Measurements from ENCODE around the gene TSKU. TPM values are rescaled to one million over a fixed set of nuclear protein-coding genes. Genes with fewer than 3 reads are reported as not detected.

TSKU gene
- total RNA-seq, 1 experiment from 2014 or later: 40.6 TPM

- Mint-ChIP-seq H3K9me3 (ENCODE audit: unreplicated experiment) (peaks cover 10% of the 10 kb centered on the region), H3K27ac (ENCODE audit: unreplicated experiment) (no peak overlapping the region), H3K36me3 (ENCODE audit: insufficient read depth, unreplicated experiment) (peaks cover 27% of the 10 kb centered on the region), H3K27me3 (ENCODE audit: insufficient read depth, unreplicated experiment) (no peaks in the 10 kb centered on the region), H3K4me3 (ENCODE audit: unreplicated experiment) (no peak overlapping the region), H3K4me1 (ENCODE audit: low read depth, unreplicated experiment) (peaks cover 22% of the 10 kb centered on the region)
- DNase-seq: no peak
- BruUV-seq (replicated peaks): no TSS peak
- intact Hi-C loops (cut with micrococcal nuclease; ENCODE audit: unreplicated experiment): no loop called here
- no peak for TF ChIP-seq CTCF (IDR thresholded peaks at IDR 0.05; ENCODE audit: insufficient read depth in 1 of 2, low read depth in 1 of 2, low read length in 1 of 2, severe bottlenecking in 1 of 2, unreplicated experiment in 1 of 2)
- Histone ChIP-seq H3K36me3 (ENCODE audit: control insufficient read depth, insufficient read depth, low read length) (peaks cover 7% of the 10 kb centered on the region), H3K9me3 (peaks cover 21% of the 10 kb centered on the region), H3K27me3 (replicated peaks; ENCODE audit: control insufficient read depth, insufficient read depth, low read length) (no peaks in the 10 kb centered on the region), H3K4me3 (ENCODE audit: low read depth, low read length) (no peak overlapping the region), H3K4me1 (peaks cover 18% of the 10 kb centered on the region)
- POLR2A ChIA-PET: no interaction called here
- CTCF ChIA-PET: interaction anchor here (1.3 kb wide), 1 partner anchor 59 kb away, joined by 5 read pairs; no protein-coding TSS in a partner anchor
Observed at GRCh38 chr11:76792505-76793264, 9.5 kb downstream of the TSKU start.

GRCh38 chr11:76793391-76794291 is 10.5 kb downstream of the TSKU start:
- Mint-ChIP-seq H3K4me3 (ENCODE audit: unreplicated experiment) (no peak overlapping the region), H3K9me3 (ENCODE audit: unreplicated experiment) (peaks cover 10% of the 10 kb centered on the region), H3K27ac (ENCODE audit: unreplicated experiment) (no peak overlapping the region), H3K36me3 (ENCODE audit: insufficient read depth, unreplicated experiment) (peaks cover 37% of the 10 kb centered on the region), H3K27me3 (ENCODE audit: insufficient read depth, unreplicated experiment) (no peaks in the 10 kb centered on the region), H3K4me1 (ENCODE audit: low read depth, unreplicated experiment) (peaks cover 13% of the 10 kb centered on the region)
- POLR2A ChIA-PET: no interaction called here
- peaks cover 7% of the 10 kb centered on the region for H3K36me3 ChIP-seq (ENCODE audit: control insufficient read depth, insufficient read depth, low read length)
- H3K27me3 ChIP-seq (replicated peaks; ENCODE audit: control insufficient read depth, insufficient read depth, low read length): no peaks in the 10 kb centered on the region
- BruUV-seq (replicated peaks): no TSS peak
- DNase-seq: no peak
- peaks cover 9% of the 10 kb centered on the region for H3K4me1 ChIP-seq
- CTCF ChIA-PET: interaction anchor here (0.5 to 1.3 kb wide), 2 partner anchors 60 to 195 kb away, joined by 3 to 5 read pairs; no protein-coding TSS in a partner anchor
- intact Hi-C loops (cut with micrococcal nuclease; ENCODE audit: unreplicated experiment): no loop called here
- peaks cover 21% of the 10 kb centered on the region for H3K9me3 ChIP-seq
- H3K4me3 ChIP-seq (ENCODE audit: low read depth, low read length): no peak overlapping the region
- TF ChIP-seq CTCF (IDR thresholded peaks at IDR 0.05; ENCODE audit: insufficient read depth in 1 of 2, low read depth in 1 of 2, low read length in 1 of 2, severe bottlenecking in 1 of 2, unreplicated experiment in 1 of 2): no peak

Measured in Caco-2 (cell line).